ENCODE results near the gene CTTNBP2.
"Not testable (repeated sequence)": the region's sequence is repeated elsewhere in the genome, so short reads cannot be mapped to it uniquely, and the experiment has no call there.

The CTTNBP2 gene

GRCh38 chr7:117711556-117711955, 161.7 kb downstream of the CTTNBP2 start:
- TF ChIP-seq GABPA (IDR thresholded peaks at IDR 0.05; ENCODE audit: low read depth) = no peak
- no peak for TF ChIP-seq SPI1 (IDR thresholded peaks at IDR 0.05; ENCODE audit: borderline replicate concordance, low read depth)
- TF ChIP-seq, protein P1, sequence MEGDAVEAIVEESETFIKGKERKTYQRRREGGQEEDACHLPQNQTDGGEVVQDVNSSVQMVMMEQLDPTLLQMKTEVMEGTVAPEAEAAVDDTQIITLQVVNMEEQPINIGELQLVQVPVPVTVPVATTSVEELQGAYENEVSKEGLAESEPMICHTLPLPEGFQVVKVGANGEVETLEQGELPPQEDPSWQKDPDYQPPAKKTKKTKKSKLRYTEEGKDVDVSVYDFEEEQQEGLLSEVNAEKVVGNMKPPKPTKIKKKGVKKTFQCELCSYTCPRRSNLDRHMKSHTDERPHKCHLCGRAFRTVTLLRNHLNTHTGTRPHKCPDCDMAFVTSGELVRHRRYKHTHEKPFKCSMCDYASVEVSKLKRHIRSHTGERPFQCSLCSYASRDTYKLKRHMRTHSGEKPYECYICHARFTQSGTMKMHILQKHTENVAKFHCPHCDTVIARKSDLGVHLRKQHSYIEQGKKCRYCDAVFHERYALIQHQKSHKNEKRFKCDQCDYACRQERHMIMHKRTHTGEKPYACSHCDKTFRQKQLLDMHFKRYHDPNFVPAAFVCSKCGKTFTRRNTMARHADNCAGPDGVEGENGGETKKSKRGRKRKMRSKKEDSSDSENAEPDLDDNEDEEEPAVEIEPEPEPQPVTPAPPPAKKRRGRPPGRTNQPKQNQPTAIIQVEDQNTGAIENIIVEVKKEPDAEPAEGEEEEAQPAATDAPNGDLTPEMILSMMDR (IDR thresholded peaks at IDR 0.05; ENCODE audit: insufficient read depth, low read length) = no peak
- TF ChIP-seq, protein P2, sequence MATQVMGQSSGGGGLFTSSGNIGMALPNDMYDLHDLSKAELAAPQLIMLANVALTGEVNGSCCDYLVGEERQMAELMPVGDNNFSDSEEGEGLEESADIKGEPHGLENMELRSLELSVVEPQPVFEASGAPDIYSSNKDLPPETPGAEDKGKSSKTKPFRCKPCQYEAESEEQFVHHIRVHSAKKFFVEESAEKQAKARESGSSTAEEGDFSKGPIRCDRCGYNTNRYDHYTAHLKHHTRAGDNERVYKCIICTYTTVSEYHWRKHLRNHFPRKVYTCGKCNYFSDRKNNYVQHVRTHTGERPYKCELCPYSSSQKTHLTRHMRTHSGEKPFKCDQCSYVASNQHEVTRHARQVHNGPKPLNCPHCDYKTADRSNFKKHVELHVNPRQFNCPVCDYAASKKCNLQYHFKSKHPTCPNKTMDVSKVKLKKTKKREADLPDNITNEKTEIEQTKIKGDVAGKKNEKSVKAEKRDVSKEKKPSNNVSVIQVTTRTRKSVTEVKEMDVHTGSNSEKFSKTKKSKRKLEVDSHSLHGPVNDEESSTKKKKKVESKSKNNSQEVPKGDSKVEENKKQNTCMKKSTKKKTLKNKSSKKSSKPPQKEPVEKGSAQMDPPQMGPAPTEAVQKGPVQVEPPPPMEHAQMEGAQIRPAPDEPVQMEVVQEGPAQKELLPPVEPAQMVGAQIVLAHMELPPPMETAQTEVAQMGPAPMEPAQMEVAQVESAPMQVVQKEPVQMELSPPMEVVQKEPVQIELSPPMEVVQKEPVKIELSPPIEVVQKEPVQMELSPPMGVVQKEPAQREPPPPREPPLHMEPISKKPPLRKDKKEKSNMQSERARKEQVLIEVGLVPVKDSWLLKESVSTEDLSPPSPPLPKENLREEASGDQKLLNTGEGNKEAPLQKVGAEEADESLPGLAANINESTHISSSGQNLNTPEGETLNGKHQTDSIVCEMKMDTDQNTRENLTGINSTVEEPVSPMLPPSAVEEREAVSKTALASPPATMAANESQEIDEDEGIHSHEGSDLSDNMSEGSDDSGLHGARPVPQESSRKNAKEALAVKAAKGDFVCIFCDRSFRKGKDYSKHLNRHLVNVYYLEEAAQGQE (IDR thresholded peaks at IDR 0.05; ENCODE audit: insufficient replicate concordance, low read depth) = no peak
- no peak for TF ChIP-seq POLR2AphosphoS5 (IDR thresholded peaks at IDR 0.05; ENCODE audit: low read depth)
- no peak overlapping the region for H3K4me3 ChIP-seq (replicated peaks; ENCODE audit: insufficient read depth, low read length)
- no peak overlapping the region for H3K27ac ChIP-seq (replicated peaks)
- no peak for DNase-seq (ENCODE audit: low read depth in 1 of 2, low spot score in 1 of 2)
- H3K27me3 ChIP-seq (ENCODE audit: insufficient read depth, poor library complexity, severe bottlenecking) = peaks cover 5% of the 10 kb centered on the region

DNA sequence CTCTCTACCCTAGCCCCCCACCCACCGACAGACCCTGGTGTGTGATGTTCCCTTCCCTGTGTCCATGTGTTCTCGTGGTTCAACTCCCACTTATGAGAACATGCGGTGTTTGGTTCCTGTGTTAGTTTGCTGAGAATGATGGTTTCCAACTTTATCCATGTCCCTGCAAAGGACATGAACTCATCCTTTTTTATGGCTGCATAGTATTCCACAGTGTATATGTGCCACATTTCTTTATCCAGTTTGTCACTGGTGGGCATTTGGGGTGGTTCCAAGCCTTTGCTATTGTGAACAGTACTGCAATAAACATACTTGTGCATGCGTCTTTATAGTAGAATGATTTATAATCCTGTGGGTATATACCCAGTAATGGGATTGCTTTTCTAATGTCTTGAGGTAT, 165.1 kb downstream of the CTTNBP2 start:
- not testable (repeated sequence) for H3K4me3 ChIP-seq (replicated peaks; ENCODE audit: insufficient read depth, low read length); H3K27me3 ChIP-seq (ENCODE audit: insufficient read depth, poor library complexity, severe bottlenecking); DNase-seq (ENCODE audit: low read depth in 1 of 2, low spot score in 1 of 2); H3K27ac ChIP-seq (replicated peaks)

DNA sequence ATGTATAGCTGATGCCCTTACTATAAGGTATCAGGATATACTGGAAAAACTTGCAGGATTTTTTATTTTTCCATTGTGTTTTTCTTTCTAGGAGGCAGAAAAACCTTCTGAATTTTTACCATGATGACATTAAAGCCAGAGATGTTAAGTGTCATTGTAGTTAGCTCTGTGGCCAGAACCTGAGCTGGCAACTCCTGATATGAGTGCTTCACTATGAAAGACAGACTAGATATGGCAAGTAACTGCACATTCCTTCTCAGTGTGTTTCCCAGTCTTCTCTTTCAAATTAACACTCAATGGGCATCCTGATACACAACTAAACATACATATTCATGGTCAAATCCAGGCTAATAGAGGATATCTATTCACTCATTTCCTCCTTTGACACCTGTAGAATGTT, 166.2 kb downstream of the CTTNBP2 start:
- no peak overlapping the region for H3K4me3 ChIP-seq (replicated peaks; ENCODE audit: insufficient read depth, low read length)
- no peak for DNase-seq (ENCODE audit: low read depth in 1 of 2, low spot score in 1 of 2)

GRCh38 chr7:117706210-117706609, 167.0 kb downstream of the CTTNBP2 start:
- no peak for DNase-seq (ENCODE audit: low read depth in 1 of 2, low spot score in 1 of 2)
- H3K27me3 ChIP-seq (ENCODE audit: insufficient read depth, poor library complexity, severe bottlenecking) = no peaks in the 10 kb centered on the region
- H3K4me3 ChIP-seq (replicated peaks; ENCODE audit: insufficient read depth, low read length) = no peak overlapping the region
- no peak overlapping the region for H3K27ac ChIP-seq (replicated peaks)
- TF ChIP-seq SPI1 (IDR thresholded peaks at IDR 0.05; ENCODE audit: borderline replicate concordance, low read depth) (no peak), POLR2AphosphoS5 (IDR thresholded peaks at IDR 0.05; ENCODE audit: low read depth) (no peak), GABPA (IDR thresholded peaks at IDR 0.05; ENCODE audit: low read depth) (no peak)
- TF ChIP-seq, protein P1 (IDR thresholded peaks at IDR 0.05; ENCODE audit: insufficient read depth, low read length) = no peak
- TF ChIP-seq, protein P2 (IDR thresholded peaks at IDR 0.05; ENCODE audit: insufficient replicate concordance, low read depth) = no peak

More for the DNA sequence above, 166.2 kb downstream of the CTTNBP2 start:
- H3K27ac ChIP-seq (replicated peaks) = no peak overlapping the region
- no peak for TF ChIP-seq SPI1 (IDR thresholded peaks at IDR 0.05; ENCODE audit: borderline replicate concordance, low read depth)
- TF ChIP-seq, protein P2 (IDR thresholded peaks at IDR 0.05; ENCODE audit: insufficient replicate concordance, low read depth) = no peak
- no peak for TF ChIP-seq POLR2AphosphoS5 (IDR thresholded peaks at IDR 0.05; ENCODE audit: low read depth)
- TF ChIP-seq GABPA (IDR thresholded peaks at IDR 0.05; ENCODE audit: low read depth) = no peak
- TF ChIP-seq, protein P1 (IDR thresholded peaks at IDR 0.05; ENCODE audit: insufficient read depth, low read length) = no peak
- H3K27me3 ChIP-seq (ENCODE audit: insufficient read depth, poor library complexity, severe bottlenecking) = peaks cover 3% of the 10 kb centered on the region
